D721Med (cell line): ENCODE data around the gene SHD.
A peak's percentile ranks its signal among the peaks of the same experiment; 100 is the strongest.

Experiments used
- DNase-seq: peaks from one replicate; pipeline ENCODE4 v3.0.0; 2011; ENCODE audit warnings: low spot score; ENCODE audit not compliant: insufficient read length
- FAIRE-seq: peaks from 2 replicates; lab custom pipeline; 2011; peaks lifted over from hg19 to GRCh38; lab: Jason Lieb, UNC
- CTCF ChIP-seq: IDR thresholded peaks from 2 replicates; pipeline ENCODE4 v1.5.1; 2012; ENCODE audit warnings: mild to moderate bottlenecking, control low read depth; ENCODE audit not compliant: insufficient read depth; ENCODE audit errors: missing control alignments

SHD gene

GRCh38 chr19:4303819-4304537 lies 24.9 kb downstream of the SHD start:
- no peak for FAIRE-seq
- TF ChIP-seq CTCF = no peak
- no peak for DNase-seq

GRCh38 chr19:4304538-4305256 lies 25.6 kb downstream of the SHD start, which contains the start of gene FSD1:
Gene FSD1 (plus strand): TSS chr19:4304598. CDS start chr19:4304747, 149 bp downstream.
- FAIRE-seq (no peak), DNase-seq (peak; percentile 99)
- TF ChIP-seq CTCF = no peak

GRCh38 chr19:4305257-4305612 lies 26.2 kb downstream of the SHD start:
- TF ChIP-seq CTCF = no peak
- FAIRE-seq (no peak), DNase-seq (no peak)

GRCh38 chr19:4305659-4306058 lies 26.6 kb downstream of the SHD start:
- TF ChIP-seq CTCF = no peak
- no peak for FAIRE-seq
- DNase-seq = no peak

- no peak for FAIRE-seq
- no peak for DNase-seq
- TF ChIP-seq CTCF = no peak
Measured at GRCh38 chr19:4310247-4311121, 31.4 kb downstream of the SHD start.

GRCh38 chr19:4313847-4314490 lies 34.9 kb downstream of the SHD start:
- DNase-seq (no peak), FAIRE-seq (no peak)
- TF ChIP-seq CTCF = no peak
